HG03045 (cell line): ENCODE results near the gene NPIPA1.
A peak's percentile ranks its signal among the peaks of the same experiment; 100 is the strongest.
"Not testable (repeated sequence)": the region's sequence is repeated elsewhere in the genome, so short reads cannot be mapped to it uniquely, and the experiment has no call there.

Source experiments
- ATAC-seq: cut with Tn5 transposase; IDR thresholded peaks from one replicate; pipeline ENCODE4 v1.9.1; 2021; ENCODE audit warnings: mild to moderate bottlenecking, moderate library complexity; ENCODE audit not compliant: unreplicated experiment

Gene NPIPA1

DNA sequence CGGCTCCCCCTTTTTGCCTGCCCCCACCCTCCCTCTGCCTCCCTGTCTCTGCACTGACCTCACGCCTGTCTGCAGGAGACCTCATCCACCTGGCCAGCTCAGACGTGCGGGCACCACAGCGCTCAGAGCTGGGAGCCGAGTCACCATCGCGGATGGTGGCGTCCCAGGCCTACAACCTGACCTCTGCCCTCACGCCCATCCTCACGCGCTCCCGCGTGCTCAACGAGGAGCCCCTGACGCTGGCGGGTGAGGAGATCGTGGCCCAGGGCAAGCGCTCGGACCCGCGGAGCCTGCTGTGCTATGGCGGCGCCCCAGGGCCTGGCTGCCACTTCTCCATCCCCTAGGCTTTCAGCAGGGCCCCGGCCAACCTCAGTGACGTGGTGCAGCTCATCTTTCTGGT, 8.1 kb upstream of the NPIPA1 start:
- not testable (repeated sequence) for ATAC-seq

DNA sequence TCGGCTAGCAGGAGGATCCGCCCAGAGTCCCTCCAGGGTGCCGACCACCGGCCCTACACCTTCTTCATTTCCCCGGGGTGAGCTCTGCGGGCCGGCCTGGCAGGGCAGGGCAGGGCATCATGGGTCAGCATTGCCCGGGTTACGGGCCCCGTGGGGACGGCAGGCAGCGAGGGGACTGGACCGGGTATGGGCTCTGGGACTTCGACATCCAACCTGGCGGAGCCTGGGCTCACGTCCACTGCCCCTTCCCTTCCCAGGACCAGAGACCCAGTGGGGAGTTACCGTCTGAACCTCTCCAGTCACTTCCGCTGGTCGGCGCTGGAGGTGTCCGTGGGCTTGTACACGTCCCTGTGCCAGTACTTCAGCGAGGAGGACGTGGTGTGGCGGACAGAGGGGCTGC, 7.0 kb upstream of the NPIPA1 start:
- not testable (repeated sequence) for ATAC-seq

- ATAC-seq, result not testable (repeated sequence)
These were observed 6.3 kb upstream of the NPIPA1 start for GRCh38 chr16:14930971-14931370.

GRCh38 chr16:14932581-14933375, 4.5 kb upstream of the NPIPA1 start:
- not testable (repeated sequence) for ATAC-seq

GRCh38 chr16:14937994-14938393, 751 bp downstream of the NPIPA1 start:
- not testable (repeated sequence) for ATAC-seq

GRCh38 chr16:14942686-14943085, 5.4 kb downstream of the NPIPA1 start:
- ATAC-seq, result not testable (repeated sequence)

- no peak for ATAC-seq
These were observed 18.4 kb downstream of the NPIPA1 start for GRCh38 chr16:14955546-14956231.

DNA sequence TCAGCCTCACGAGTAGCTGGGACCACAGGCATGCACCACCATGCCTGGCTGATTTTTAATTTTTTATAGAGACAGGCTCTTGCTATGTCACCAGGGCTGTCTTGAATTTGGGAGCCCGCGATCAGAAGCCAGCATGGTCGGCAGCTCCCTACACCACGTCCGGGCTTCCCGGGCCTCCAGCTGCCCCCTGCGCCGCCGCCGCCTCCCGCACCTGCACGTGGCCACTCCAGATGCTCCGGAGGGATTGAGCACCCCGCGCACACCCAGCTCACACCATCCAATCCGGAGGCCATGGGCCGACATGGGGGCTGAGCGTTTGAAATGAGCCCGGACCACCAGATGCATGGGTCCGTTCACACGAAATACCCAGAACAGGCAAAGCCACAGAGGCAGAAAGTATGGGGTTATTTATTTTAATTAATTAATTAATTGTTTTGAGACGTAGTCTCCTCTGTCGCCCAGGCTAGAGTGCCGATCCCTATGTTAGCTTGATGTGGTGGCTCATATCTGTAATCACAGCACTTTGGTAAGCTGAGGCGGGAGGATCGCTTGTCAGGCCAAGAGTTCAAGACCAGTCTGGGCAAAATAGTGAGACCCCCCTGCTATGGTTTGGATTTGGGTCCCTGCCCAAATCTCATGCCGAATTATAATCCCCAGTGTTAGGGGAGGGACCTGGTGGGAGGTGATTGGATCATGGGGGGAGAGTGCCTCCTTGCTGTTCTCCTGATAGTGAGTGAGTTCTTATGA, 20.5 kb downstream of the NPIPA1 start:
- no peak for ATAC-seq

DNA sequence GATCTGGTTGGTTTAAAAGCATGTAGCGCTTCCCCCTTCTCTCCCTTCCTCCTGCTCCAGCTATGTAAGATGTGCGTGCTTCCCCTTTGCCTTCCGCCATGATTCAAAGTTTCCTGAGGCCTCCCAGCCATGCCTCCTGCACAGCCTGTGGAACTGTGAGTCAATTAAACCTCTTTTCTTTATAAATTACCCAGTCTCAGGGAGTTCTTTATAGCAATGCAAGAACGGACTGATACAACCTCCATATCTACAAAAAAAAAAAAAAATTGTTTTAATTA, 21.0 kb downstream of the NPIPA1 start:
- no peak for ATAC-seq

DNA sequence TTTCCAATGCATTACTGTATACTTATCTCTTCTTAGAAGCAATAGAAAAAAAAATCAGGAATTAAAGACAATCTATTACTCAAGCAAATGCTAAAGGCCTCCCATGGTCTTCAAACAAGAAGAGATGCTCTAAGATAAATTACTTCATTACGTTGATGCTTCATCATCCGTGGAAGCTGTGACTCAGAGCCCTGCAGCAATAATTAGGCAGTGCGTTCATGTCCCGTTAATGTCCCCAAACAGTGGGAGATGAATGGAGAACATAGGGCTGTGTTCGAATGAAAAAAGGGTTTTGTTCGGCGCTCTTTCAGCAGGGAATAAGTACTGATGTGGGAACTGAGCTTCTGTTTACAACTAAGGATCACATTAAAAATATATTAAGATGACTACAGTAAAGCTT, 21.7 kb downstream of the NPIPA1 start:
- ATAC-seq, result no peak

DNA sequence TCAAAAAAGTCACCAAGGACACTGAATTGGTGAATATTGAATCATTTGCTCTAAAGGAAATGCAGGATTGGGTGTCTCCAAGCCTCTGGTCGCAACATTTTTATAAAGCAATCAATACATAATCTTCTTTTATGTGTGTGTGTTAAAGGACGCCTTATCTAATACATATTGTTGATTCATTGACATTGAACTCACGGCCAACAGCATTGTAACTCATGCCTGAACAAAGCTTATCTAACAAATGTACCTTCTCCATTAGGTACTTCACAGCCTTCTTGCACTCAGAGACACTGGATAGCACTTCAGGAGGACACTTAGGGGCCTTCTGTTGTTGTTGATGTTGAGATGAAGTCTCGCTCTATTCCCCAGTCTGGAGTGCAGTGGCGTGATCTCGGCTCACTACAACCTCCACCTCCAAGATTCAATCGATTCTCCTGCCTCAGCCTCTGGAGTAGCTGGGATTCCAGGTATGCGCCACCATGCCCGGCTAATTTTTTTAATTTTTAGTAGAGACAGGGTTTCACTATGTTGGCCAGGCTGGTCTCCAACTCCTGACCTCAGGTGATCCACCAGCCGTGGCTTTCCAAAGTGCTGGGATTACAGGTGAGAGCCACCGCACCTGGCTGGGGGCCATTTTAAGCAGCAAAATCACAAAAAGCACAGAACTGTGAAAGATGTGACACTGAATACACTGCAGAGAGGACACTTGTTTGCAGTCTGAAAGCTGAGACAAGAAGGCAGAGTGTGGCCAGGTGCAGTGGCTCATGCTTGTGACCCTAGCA, 24.4 kb downstream of the NPIPA1 start:
- ATAC-seq, result no peak

DNA sequence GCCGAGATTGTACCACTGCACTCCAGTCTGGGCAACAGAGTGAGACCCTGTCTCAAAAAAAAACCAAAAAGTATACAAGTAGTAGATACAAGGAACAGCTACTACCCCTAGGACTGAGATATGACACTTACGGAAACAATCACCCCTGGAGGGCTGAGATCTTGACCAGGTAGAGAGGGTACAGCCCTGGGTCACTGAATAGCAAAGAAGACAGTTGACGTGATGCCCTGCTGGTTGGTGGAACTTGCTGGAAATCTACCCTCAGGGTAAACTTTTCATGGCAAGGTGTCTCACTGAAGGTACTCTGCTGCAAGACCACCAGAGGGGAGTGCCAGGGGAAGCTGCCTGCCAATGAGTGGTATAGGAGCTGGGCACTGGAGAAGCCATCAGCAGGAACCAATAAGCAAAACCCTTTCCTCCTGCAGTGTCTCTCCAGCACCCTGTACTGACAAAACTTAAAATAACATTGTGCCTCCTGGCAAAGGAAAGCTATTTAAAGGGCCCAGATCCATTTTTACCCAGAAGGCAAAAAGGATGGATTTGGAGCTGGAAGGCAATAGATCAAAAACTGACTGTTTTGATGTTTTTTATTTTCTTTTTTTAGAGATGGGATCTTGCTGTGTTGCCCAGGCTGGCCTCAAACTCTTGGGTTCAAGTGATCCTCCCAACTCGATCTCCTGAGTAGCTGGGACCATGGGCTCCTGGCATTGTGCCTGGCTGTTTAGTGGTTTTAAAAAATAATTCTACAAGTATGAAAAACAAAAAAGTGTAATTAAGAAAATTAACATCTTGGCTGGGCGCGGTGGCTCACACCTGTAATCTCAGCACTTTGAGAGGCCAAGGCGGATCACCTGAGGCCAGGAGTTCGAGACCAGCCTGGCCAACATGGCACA, 26.3 kb downstream of the NPIPA1 start:
- ATAC-seq, result no peak

DNA sequence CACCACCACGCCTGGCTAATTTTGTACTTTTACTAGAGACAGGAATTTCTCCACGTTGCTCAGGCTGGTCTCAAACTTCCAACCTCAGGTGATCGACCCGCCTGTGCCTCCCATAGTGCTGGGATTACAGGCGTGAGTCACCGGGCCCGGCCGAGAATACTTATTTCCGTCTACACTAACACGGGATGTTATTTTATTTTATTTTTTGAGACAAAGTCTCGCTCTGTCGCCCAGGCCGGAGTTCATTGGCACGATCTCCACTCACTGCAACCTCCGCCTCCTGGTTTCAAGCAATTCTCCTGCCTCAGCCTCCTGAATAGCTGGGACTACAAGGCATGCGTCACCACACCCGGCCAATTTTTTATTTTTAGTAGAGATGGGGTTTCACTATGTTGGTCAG, 28.1 kb downstream of the NPIPA1 start:
- no peak for ATAC-seq

- ATAC-seq, result not testable (repeated sequence)
These were observed 32.6 kb downstream of the NPIPA1 start for GRCh38 chr16:14969795-14970194.

GRCh38 chr16:14971621-14972228, 34.5 kb downstream of the NPIPA1 start:
- ATAC-seq, result not testable (repeated sequence)

DNA sequence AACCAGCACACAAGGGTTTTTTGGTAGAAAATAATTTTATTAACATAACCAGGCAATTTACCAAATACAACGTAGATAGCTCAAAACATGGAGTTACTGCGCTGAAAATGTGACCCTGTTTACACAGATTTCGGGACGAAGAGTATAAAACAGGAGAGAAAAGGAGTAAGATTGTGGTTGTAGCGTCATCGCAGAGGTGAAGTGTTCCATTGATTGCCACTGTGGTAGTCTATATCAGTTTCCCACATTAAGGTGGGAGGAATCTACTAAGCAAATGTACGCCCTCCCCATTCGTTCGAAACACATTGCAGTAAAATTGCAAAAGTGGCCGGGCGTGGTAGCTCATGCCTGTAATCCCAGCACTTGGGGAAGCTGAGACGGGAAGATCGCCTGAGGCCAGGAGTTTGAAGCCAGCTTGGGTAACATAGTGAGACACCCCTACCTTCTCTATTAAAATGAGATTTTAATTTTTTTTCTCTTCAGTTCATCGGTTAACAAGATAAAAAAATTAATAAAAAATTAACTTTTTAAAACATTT, 36.6 kb downstream of the NPIPA1 start:
- not testable (repeated sequence) for ATAC-seq

GRCh38 chr16:14974331-14974655, 37.0 kb downstream of the NPIPA1 start:
- not testable (repeated sequence) for ATAC-seq

DNA sequence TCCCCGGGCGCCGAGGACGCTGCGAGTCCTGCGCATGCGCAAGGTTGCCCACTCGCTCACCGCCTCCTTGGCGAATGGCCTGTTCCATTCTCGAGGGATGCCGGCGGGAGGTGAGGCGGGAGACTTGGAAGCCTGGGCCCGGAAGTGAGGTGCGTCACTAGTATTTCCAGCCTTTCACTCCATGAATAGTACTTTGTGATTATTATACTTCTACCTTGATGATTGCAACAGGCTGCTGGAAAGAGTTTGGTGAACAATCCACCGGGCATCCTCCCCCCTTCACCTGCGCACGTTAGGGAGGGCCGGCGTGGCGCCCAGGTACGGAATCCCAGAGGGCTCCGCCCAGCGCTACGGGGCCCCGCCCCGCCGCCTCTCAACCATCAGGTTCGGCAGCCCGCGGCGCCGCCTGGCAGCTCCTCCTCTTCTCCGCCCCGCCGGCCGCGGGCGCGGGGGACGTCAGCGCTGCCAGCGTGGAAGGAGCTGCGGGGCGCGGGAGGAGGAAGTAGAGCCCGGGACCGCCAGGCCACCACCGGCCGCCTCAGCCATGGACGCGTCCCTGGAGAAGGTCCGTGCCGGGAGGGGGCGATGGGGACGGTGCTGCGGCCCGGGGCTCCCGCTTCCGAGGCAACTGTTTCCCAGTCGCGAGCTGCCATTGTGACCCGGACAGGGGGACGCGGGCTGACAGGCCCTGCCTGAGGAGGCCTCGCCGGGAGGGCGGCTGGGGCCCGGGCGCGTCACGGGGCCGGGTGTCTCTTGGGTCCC, 37.6 kb downstream of the NPIPA1 start, which contains the start of gene PDXDC1:
TSS of gene PDXDC1 (plus strand) at position 371 of the 762 bp plus-strand sequence. CDS start at position 545, 174 bp downstream.
- ATAC-seq, result peak; percentile 93
